Mesothelial cell of epicardium (in vitro differentiated cells): ENCODE measurements around the gene RNF220. TPM values are rescaled to one million over a fixed set of nuclear protein-coding genes. Genes with fewer than 3 reads are reported as not detected.
A peak's percentile ranks its signal among the peaks of the same experiment; 100 is the strongest.

ENCODE experiments used
- DNase-seq, 2 experiments: peaks; one replicate each; pipeline ENCODE4 v3.0.0; 2021; ENCODE audit warnings: low spot score in 2 of 2; ENCODE audit not compliant: unreplicated experiment in 2 of 2
- H3K27ac Mint-ChIP-seq: 2 replicates; pipeline ENCODE4 v1.8.0; 2021; ENCODE audit warnings: mixed read lengths
- H3K27me3 Mint-ChIP-seq: 2 replicates; pipeline ENCODE4 v1.8.0; 2021; ENCODE audit warnings: low read depth, mixed read lengths
- H3K36me3 Mint-ChIP-seq: 2 replicates; pipeline ENCODE4 v1.8.0; 2021; ENCODE audit warnings: mixed read lengths
- H3K4me1 Mint-ChIP-seq: 2 replicates; pipeline ENCODE4 v1.8.0; 2021; ENCODE audit warnings: mixed read lengths
- H3K4me3 Mint-ChIP-seq: 2 replicates; pipeline ENCODE4 v1.8.0; 2021; ENCODE audit warnings: mild to moderate bottlenecking, moderate library complexity, mixed read lengths
- H3K9me3 Mint-ChIP-seq: 2 replicates; pipeline ENCODE4 v1.8.0; 2021; ENCODE audit warnings: mixed read lengths
- CTCF ChIP-seq: fragments of 200-600 bp; sonication (generic); IDR thresholded peaks from one replicate; pipeline ENCODE4 v1.5.0; 2021; ENCODE audit warnings: antibody characterized with exemption; ENCODE audit not compliant: unreplicated experiment
- total RNA-seq: library from RNA; stranded (reverse); gene quantifications from 3 replicates; pipeline ENCODE4 v1.2.1, GENCODE V29; 2021

The RNF220 gene
- total RNA-seq, 1 donor from 2014 or later: 84.2 TPM

GRCh38 chr1:44401256-44402228 lies 3.5 kb upstream of the RNF220 start:
- Mint-ChIP-seq H3K9me3 (no peaks in the 10 kb centered on the region), H3K27ac (no peak overlapping the region), H3K4me1 (peaks cover 16% of the 10 kb centered on the region), H3K4me3 (no peak overlapping the region), H3K27me3 (peaks cover 89% of the 10 kb centered on the region), H3K36me3 (no peaks in the 10 kb centered on the region)
- TF ChIP-seq CTCF: no peak
- no peak for DNase-seq

- TF ChIP-seq CTCF: no peak
- H3K27ac Mint-ChIP-seq: no peak overlapping the region
- peak in 1 of 2 experiments; percentile 48 for DNase-seq
- H3K4me1 Mint-ChIP-seq: peaks cover 27% of the 10 kb centered on the region
- no peaks in the 10 kb centered on the region for H3K9me3 Mint-ChIP-seq
- peak overlapping the region; percentile 77 for H3K4me3 Mint-ChIP-seq
- H3K27me3 Mint-ChIP-seq: peaks cover 55% of the 10 kb centered on the region
- H3K36me3 Mint-ChIP-seq: no peaks in the 10 kb centered on the region
These were observed 1.0 kb downstream of the RNF220 start for GRCh38 chr1:44405798-44406736.

- no peak for TF ChIP-seq CTCF
- peaks cover 46% of the 10 kb centered on the region for H3K27me3 Mint-ChIP-seq
- peak overlapping the region; percentile 17 for H3K4me3 Mint-ChIP-seq
- no peak for DNase-seq
- H3K36me3 Mint-ChIP-seq: no peaks in the 10 kb centered on the region
- no peaks in the 10 kb centered on the region for H3K9me3 Mint-ChIP-seq
- peaks cover 27% of the 10 kb centered on the region for H3K4me1 Mint-ChIP-seq
- no peak overlapping the region for H3K27ac Mint-ChIP-seq
These were observed 1.8 kb downstream of the RNF220 start for GRCh38 chr1:44406737-44407429.

- H3K27ac Mint-ChIP-seq: no peak overlapping the region
- H3K4me1 Mint-ChIP-seq: peaks cover 27% of the 10 kb centered on the region
- H3K9me3 Mint-ChIP-seq: no peaks in the 10 kb centered on the region
- H3K4me3 Mint-ChIP-seq: peak overlapping the region; percentile 26
- no peak for TF ChIP-seq CTCF
- H3K27me3 Mint-ChIP-seq: peaks cover 40% of the 10 kb centered on the region
- DNase-seq: no peak
- H3K36me3 Mint-ChIP-seq: no peaks in the 10 kb centered on the region
These were observed 2.6 kb downstream of the RNF220 start for GRCh38 chr1:44407430-44408211.

GRCh38 chr1:44408212-44408582 lies 3.1 kb downstream of the RNF220 start:
- Mint-ChIP-seq H3K9me3 (no peaks in the 10 kb centered on the region), H3K27ac (no peak overlapping the region), H3K36me3 (no peaks in the 10 kb centered on the region), H3K4me1 (peaks cover 27% of the 10 kb centered on the region), H3K4me3 (peak overlapping the region; percentile 26), H3K27me3 (peaks cover 34% of the 10 kb centered on the region)
- no peak for TF ChIP-seq CTCF
- DNase-seq: peak in 1 of 2 experiments; percentile 43
